Posterior vena cava (tissue), 2 donors: ENCODE data around the gene XIRP2. TPM values are rescaled to one million over a fixed set of nuclear protein-coding genes. Genes with fewer than 3 reads are reported as not detected.

Experiments
- DNase-seq: peaks from one replicate; pipeline ENCODE4 v3.0.0-alpha.2; 2020; ENCODE audit warnings: low spot score
- intact Hi-C, 2 donors: fragments of 100-400 bp; cut with DNase I; formaldehyde crosslinking; loops; one replicate each; pipeline versions ENCODE4 v1.14.1 to v1.14.2; 2022 to 2023
- total RNA-seq, 2 donors: library from RNA; stranded (reverse); fragmentation: NEBNext Ultra II Directional; extraction: Animal tissue kit (Norgen Biotek cat#: 25700); gene quantifications; one replicate each; pipeline ENCODE4 v1.2.1, GENCODE V29; 2021
- donor health status: DM: yes; HTN: yes; CAD: no.
- donor health status: DM: yes; HTN: yes; CAD: no.

Gene XIRP2
- total RNA-seq, 2 donors from 2014 or later = 0.42 to 22.3 TPM

GRCh38 chr2:167115541-167115940 lies 227.3 kb downstream of the XIRP2 start:
- intact Hi-C loops = no loop called here
- no peak for DNase-seq

GRCh38 chr2:167122389-167122788 lies 234.1 kb downstream of the XIRP2 start:
- intact Hi-C loops = no loop called here
- DNase-seq = no peak

- intact Hi-C loops = loop anchor here in 1 of 2 donors (5.0 kb wide), 1 partner anchor 86 kb away; no protein-coding TSS in a partner anchor
Observed at GRCh38 chr2:167126165-167126564, 237.9 kb downstream of the XIRP2 start.

GRCh38 chr2:167127135-167127534 lies 238.9 kb downstream of the XIRP2 start:
- intact Hi-C loops = loop anchor here in 1 of 2 donors (5.0 kb wide), 1 partner anchor 85 kb away; no protein-coding TSS in a partner anchor
- DNase-seq = no peak

More at GRCh38 chr2:167126165-167126564, 237.9 kb downstream of the XIRP2 start:
- no peak for DNase-seq

- intact Hi-C loops = loop anchor here in 1 of 2 donors (5.0 kb wide), 1 partner anchor 84 kb away; no protein-coding TSS in a partner anchor
- no peak for DNase-seq
Observed at GRCh38 chr2:167128130-167128529, 239.8 kb downstream of the XIRP2 start.

- intact Hi-C loops = no loop called here
- no peak for DNase-seq
Observed at GRCh38 chr2:167132066-167132465, 243.8 kb downstream of the XIRP2 start.

GRCh38 chr2:167132906-167133555 lies 244.8 kb downstream of the XIRP2 start:
- intact Hi-C loops = no loop called here
- DNase-seq = no peak

GRCh38 chr2:167133614-167134013 lies 245.3 kb downstream of the XIRP2 start:
- no peak for DNase-seq
- intact Hi-C loops = no loop called here

GRCh38 chr2:167134381-167135072 lies 246.2 kb downstream of the XIRP2 start:
- intact Hi-C loops = no loop called here
- DNase-seq = no peak

- DNase-seq = no peak
- intact Hi-C loops = no loop called here
Observed at GRCh38 chr2:167135706-167136105, 247.4 kb downstream of the XIRP2 start.

GRCh38 chr2:167136879-167137596 lies 248.8 kb downstream of the XIRP2 start:
- no peak for DNase-seq
- intact Hi-C loops = no loop called here

GRCh38 chr2:167140330-167140729 lies 252.1 kb downstream of the XIRP2 start:
- intact Hi-C loops = loop anchor here in 1 of 2 donors (5.0 kb wide), 1 partner anchor 42 kb away; no protein-coding TSS in a partner anchor
- DNase-seq = no peak

GRCh38 chr2:167140767-167141166 lies 252.5 kb downstream of the XIRP2 start:
- intact Hi-C loops = loop anchor here in 1 of 2 donors (5.0 kb wide), 1 partner anchor 42 kb away; no protein-coding TSS in a partner anchor
- DNase-seq = no peak

GRCh38 chr2:167142554-167142953 lies 254.3 kb downstream of the XIRP2 start:
- no peak for DNase-seq
- intact Hi-C loops = loop anchor here in 1 of 2 donors (5.0 kb wide), 1 partner anchor 40 kb away; no protein-coding TSS in a partner anchor

GRCh38 chr2:167144179-167144898 lies 256.1 kb downstream of the XIRP2 start:
- intact Hi-C loops = loop anchor here in 1 of 2 donors (5.0 kb wide), 1 partner anchor 38 kb away; no protein-coding TSS in a partner anchor

GRCh38 chr2:167147271-167147941 lies 259.1 kb downstream of the XIRP2 start:
- DNase-seq = no peak
- intact Hi-C loops = no loop called here

More at GRCh38 chr2:167144179-167144898, 256.1 kb downstream of the XIRP2 start:
- no peak for DNase-seq

GRCh38 chr2:167151894-167152293 lies 263.6 kb downstream of the XIRP2 start:
- DNase-seq = no peak
- intact Hi-C loops = no loop called here

- intact Hi-C loops = no loop called here
Observed at GRCh38 chr2:167157523-167157922, 269.2 kb downstream of the XIRP2 start.

GRCh38 chr2:167177196-167177595 lies 288.9 kb downstream of the XIRP2 start:
- intact Hi-C loops = no loop called here
- DNase-seq = no peak

More at GRCh38 chr2:167157523-167157922, 269.2 kb downstream of the XIRP2 start:
- no peak for DNase-seq
